Mesenchymal stem cell (in vitro differentiated cells and primary cell): ENCODE measurements around the gene MN1.

Experiments used
- DNase-seq: peaks from one replicate; pipeline ENCODE4 v3.0.0-alpha.2; 2013
- H2AFZ ChIP-seq: one replicate; pipeline ENCODE4 v1.6.1; 2013; ENCODE audit warnings: low read depth, mild to moderate bottlenecking, control low read depth, inconsistent platforms, low read length, moderate library complexity
- H2AK5ac ChIP-seq: 2 replicates; pipeline ENCODE4 v1.6.1; 2013; ENCODE audit warnings: low read length, moderate library complexity, mild to moderate bottlenecking, inconsistent platforms; ENCODE audit not compliant: severe bottlenecking
- H2BK120ac ChIP-seq: one replicate; pipeline ENCODE4 v1.6.1; 2013; ENCODE audit warnings: low read depth, mild to moderate bottlenecking, inconsistent platforms, low read length, moderate library complexity
- H2BK12ac ChIP-seq, 2 experiments: one replicate each; pipeline ENCODE4 v1.6.1; 2013; ENCODE audit warnings: inconsistent platforms in 2 of 2, low read length in 2 of 2, mild to moderate bottlenecking in 2 of 2, moderate library complexity in 2 of 2, control low read depth in 1 of 2
- H2BK15ac ChIP-seq: one replicate; pipeline ENCODE4 v1.6.1; 2013; ENCODE audit warnings: mild to moderate bottlenecking, low read depth, inconsistent platforms; ENCODE audit not compliant: poor library complexity, severe bottlenecking
- H2BK5ac ChIP-seq: 2 replicates; pipeline ENCODE4 v1.6.1; 2013; ENCODE audit warnings: low read depth, mild to moderate bottlenecking, low read length, control low read depth, inconsistent platforms; ENCODE audit not compliant: poor library complexity, severe bottlenecking
- H3K14ac ChIP-seq, 2 experiments: one replicate each; pipeline ENCODE4 v1.6.1; 2013; ENCODE audit warnings: inconsistent platforms in 2 of 2, low read length in 2 of 2, control low read depth in 1 of 2, mild to moderate bottlenecking in 1 of 2, moderate library complexity in 1 of 2
- H3K18ac ChIP-seq, 2 experiments: one replicate each; pipeline ENCODE4 v1.6.1; 2013; ENCODE audit warnings: inconsistent platforms in 2 of 2, low read length in 2 of 2, control low read depth in 1 of 2, low read depth in 1 of 2, mild to moderate bottlenecking in 1 of 2
- H3K23ac ChIP-seq, 2 experiments: one replicate each; pipeline ENCODE4 v1.6.1; 2013; ENCODE audit warnings: inconsistent platforms in 2 of 2, low read length in 2 of 2, mild to moderate bottlenecking in 2 of 2, moderate library complexity in 2 of 2, control low read depth in 1 of 2
- H3K27ac ChIP-seq: 2 replicates; pipeline ENCODE4 v1.5.1; 2013; ENCODE audit warnings: mild to moderate bottlenecking, moderate library complexity, low read length, control low read depth, inconsistent platforms; ENCODE audit not compliant: poor library complexity, severe bottlenecking
- H3K27me3 ChIP-seq, 2 experiments: 2 replicates each; pipeline versions ENCODE4 v1.6.1 to v1.7.0; 2013; ENCODE audit warnings: low read length in 2 of 2, mild to moderate bottlenecking in 2 of 2, moderate library complexity in 2 of 2, control low read depth in 1 of 2, inconsistent platforms in 1 of 2; ENCODE audit not compliant: control insufficient read depth in 1 of 2, insufficient read depth in 1 of 2
- H3K36me3 ChIP-seq, 2 experiments: 2 replicates each; pipeline versions ENCODE4 v1.6.1 to v1.7.0; 2013; ENCODE audit warnings: low read length in 2 of 2, control low read depth in 1 of 2, inconsistent platforms in 1 of 2, low read depth in 1 of 2, mild to moderate bottlenecking in 1 of 2; ENCODE audit not compliant: insufficient read depth in 2 of 2, control insufficient read depth in 1 of 2
- H3K4ac ChIP-seq, 2 experiments: one replicate each; pipeline ENCODE4 v1.6.1; 2013; ENCODE audit warnings: inconsistent platforms in 2 of 2, low read length in 2 of 2, mild to moderate bottlenecking in 2 of 2, moderate library complexity in 2 of 2, control low read depth in 1 of 2, low read depth in 1 of 2
- H3K4me1 ChIP-seq: 2 replicates; pipeline ENCODE4 v1.6.1; 2013; ENCODE audit warnings: low read depth, low read length, control low read depth; ENCODE audit not compliant: control insufficient read depth, insufficient read depth
- H3K4me2 ChIP-seq: 2 replicates; pipeline ENCODE4 v1.6.1; 2013; ENCODE audit warnings: low read length, mild to moderate bottlenecking, inconsistent platforms; ENCODE audit not compliant: poor library complexity, severe bottlenecking
- H3K4me3 ChIP-seq, 2 experiments: 2 replicates each; pipeline versions ENCODE4 v1.5.1 to v1.7.0; 2013; ENCODE audit warnings: low read length in 2 of 2, mild to moderate bottlenecking in 2 of 2, control low read depth in 1 of 2, low read depth in 1 of 2; ENCODE audit not compliant: insufficient read depth in 1 of 2
- H3K79me1 ChIP-seq: replicated peaks from 2 replicates; pipeline ENCODE4 v1.6.1; 2013; ENCODE audit warnings: mild to moderate bottlenecking, control low read depth, low read length, inconsistent platforms; ENCODE audit not compliant: poor library complexity, severe bottlenecking
- H3K9ac ChIP-seq: 2 replicates; pipeline ENCODE4 v1.7.0; 2013; ENCODE audit warnings: mild to moderate bottlenecking, low read length, moderate library complexity
- H3K9me3 ChIP-seq: 2 replicates; pipeline ENCODE4 v1.7.0; 2013; ENCODE audit warnings: mild to moderate bottlenecking, low read length; ENCODE audit not compliant: control insufficient read depth
- H4K8ac ChIP-seq: one replicate; pipeline ENCODE4 v1.6.1; 2013; ENCODE audit warnings: inconsistent platforms, mild to moderate bottlenecking, low read length, moderate library complexity
- H4K91ac ChIP-seq: one replicate; pipeline ENCODE4 v1.6.1; 2013; ENCODE audit warnings: mild to moderate bottlenecking, low read length, inconsistent platforms
- WGBS: methylation state at CpG from one replicate; pipeline ENCODE4 v1.1.7; 2013; ENCODE audit warnings: mixed read lengths; 5-methylcytosine and 5-hydroxymethylcytosine counted together

The MN1 gene

DNA sequence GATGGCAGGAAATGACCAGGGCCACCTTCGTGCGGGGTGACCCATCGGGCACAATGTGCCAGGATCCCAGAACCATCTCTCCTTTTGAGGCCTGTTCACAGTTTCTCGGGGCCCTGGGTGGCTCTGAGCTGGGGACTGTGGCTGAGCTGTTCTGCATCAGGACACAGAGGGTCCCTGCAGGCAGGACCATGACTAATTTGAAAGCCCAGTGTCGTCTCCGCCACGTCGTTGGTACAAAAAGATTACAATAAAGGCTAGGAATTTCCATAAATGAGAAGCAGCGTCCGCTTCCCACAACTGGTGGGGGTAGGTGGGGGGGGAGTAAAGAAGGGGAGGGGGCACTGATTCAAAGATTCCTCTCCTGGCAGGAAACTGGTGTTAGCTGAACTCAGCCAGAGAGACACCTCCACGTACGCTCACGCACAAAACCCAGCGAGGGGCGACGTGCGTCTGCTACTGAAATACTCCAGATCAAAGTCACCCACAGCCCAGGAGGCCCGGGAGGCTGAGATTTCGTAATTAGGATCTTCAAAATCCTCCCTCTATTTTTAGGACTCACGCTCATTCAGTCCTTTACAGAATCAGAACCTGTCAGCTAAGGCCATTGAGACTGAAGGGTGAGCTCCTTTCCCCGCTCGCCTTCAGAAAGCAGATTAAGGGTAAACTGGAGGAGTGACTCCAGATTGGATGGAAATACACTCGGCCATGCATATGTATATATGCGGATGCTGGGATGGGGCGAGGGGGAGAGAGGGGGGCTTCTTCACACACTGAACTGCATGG is 11.0 kb downstream of the MN1 start:
- Histone ChIP-seq H3K14ac (no peak overlapping the region), H3K36me3 (peaks cover 0 to 27% of the 10 kb centered on the region in 2 experiments), H3K23ac (no peak overlapping the region), H2BK12ac (no peak overlapping the region), H3K4me3 (no peak overlapping the region), H2BK5ac (no peak overlapping the region), H2BK120ac (no peak overlapping the region), H4K8ac (no peak overlapping the region), H3K9ac (peak overlapping the region; percentile 37), H3K4ac (no peak overlapping the region), H2BK15ac (no peak overlapping the region), H3K4me1 (peaks cover 16% of the 10 kb centered on the region), H3K27ac (no peak overlapping the region), H3K18ac (no peak overlapping the region), H2AFZ (no peak overlapping the region), H3K4me2 (no peak overlapping the region), H3K27me3 (no peaks in the 10 kb centered on the region), H4K91ac (no peak overlapping the region), H3K9me3 (no peaks in the 10 kb centered on the region), H3K79me1 (peaks cover 18% of the 10 kb centered on the region), H2AK5ac (peak overlapping the region; percentile 36)
- 73% methylated on average over 25 of the region's 25 CpGs for WGBS
- no peak for DNase-seq

DNA sequence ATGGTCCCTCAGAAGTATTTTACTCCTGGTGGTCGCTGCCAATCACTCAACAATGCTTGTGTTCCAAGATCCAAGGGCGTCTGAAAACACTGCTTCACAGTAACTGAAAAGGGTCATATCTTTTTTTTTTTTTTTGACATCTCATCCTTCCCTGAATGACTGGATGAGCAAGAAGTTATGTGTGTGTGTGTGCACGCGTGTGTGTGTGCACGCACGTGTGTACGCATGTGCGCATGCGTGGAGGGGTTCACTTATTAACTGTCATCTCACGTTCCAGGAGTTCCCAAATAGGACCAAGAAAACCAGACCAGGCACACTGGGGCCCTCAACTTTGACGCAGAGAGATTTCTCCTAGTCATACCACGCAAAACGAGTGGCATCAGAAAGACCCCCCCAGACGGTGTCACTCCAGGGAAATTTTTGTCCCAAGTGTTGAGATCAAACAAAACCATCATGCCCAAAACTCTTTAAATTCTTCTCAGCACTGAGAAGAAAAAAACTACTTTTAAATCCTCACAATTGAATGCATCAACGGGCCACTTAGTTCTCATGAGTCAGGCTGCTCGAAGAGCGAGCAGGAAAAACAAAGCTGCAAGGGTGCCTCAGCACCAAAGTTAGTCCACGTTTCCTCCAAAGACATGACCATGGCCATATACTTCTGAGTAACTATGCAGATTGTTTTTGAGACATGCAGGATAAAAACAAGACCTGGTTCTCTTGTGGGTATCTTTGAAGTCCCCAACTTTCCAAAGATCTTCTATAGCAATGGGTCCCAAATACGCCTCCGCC is 12.9 kb downstream of the MN1 start:
- Histone ChIP-seq H3K18ac (no peak overlapping the region), H4K91ac (no peak overlapping the region), H3K9me3 (no peaks in the 10 kb centered on the region), H3K4me3 (no peak overlapping the region), H2BK12ac (no peak overlapping the region), H3K14ac (no peak overlapping the region), H3K23ac (no peak overlapping the region), H3K27ac (no peak overlapping the region), H2BK120ac (no peak overlapping the region), H2AFZ (no peak overlapping the region), H3K4me1 (peaks cover 20% of the 10 kb centered on the region), H3K79me1 (peaks cover 22% of the 10 kb centered on the region), H3K9ac (no peak overlapping the region), H3K4ac (no peak overlapping the region), H3K4me2 (no peak overlapping the region), H2AK5ac (no peak overlapping the region), H2BK5ac (no peak overlapping the region), H2BK15ac (no peak overlapping the region), H3K36me3 (peaks cover 0 to 31% of the 10 kb centered on the region in 2 experiments), H4K8ac (no peak overlapping the region), H3K27me3 (no peaks in the 10 kb centered on the region)
- WGBS, result 94% methylated on average over 18 of the region's 20 CpGs
- no peak for DNase-seq

DNA sequence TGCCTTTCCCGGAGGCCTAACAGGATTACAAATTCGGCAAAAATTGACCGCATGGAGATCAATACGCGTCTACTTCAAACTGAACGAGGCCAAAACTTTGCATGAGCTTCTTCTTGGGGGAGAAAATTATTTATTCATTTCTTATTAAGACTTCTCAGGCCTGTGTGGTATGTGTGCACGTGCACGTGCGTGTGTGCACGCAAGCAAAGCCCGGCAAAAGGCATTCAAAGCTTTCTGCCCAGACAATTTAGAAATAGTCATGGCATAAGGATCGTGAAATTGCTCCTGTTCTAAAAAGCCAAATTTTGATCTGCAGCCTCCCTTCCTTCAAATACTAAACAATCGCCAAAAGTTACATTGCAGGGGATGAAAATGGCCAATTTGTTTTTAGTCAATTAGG is 14.6 kb downstream of the MN1 start:
- no peaks in the 10 kb centered on the region for H3K27me3 ChIP-seq
- no peak overlapping the region for H2BK5ac ChIP-seq
- DNase-seq, result no peak
- no peak overlapping the region for H3K23ac ChIP-seq
- H4K8ac ChIP-seq, result no peak overlapping the region
- no peak overlapping the region for H3K18ac ChIP-seq
- no peak overlapping the region for H3K4me2 ChIP-seq
- no peak overlapping the region for H3K27ac ChIP-seq
- H3K4me1 ChIP-seq, result peaks cover 21% of the 10 kb centered on the region
- H2BK15ac ChIP-seq, result no peak overlapping the region
- no peak overlapping the region for H3K14ac ChIP-seq
- H2BK120ac ChIP-seq, result no peak overlapping the region
- no peak overlapping the region for H2AK5ac ChIP-seq
- peaks cover 30% of the 10 kb centered on the region for H3K79me1 ChIP-seq
- WGBS, result 93% methylated on average over 12 of the region's 13 CpGs
- peaks cover 0 to 41% of the 10 kb centered on the region in 2 experiments for H3K36me3 ChIP-seq
- no peak overlapping the region for H2AFZ ChIP-seq
- H3K4me3 ChIP-seq, result no peak overlapping the region
- no peaks in the 10 kb centered on the region for H3K9me3 ChIP-seq
- no peak overlapping the region for H3K9ac ChIP-seq
- no peak overlapping the region for H4K91ac ChIP-seq
- no peak overlapping the region for H2BK12ac ChIP-seq
- no peak overlapping the region for H3K4ac ChIP-seq

DNA sequence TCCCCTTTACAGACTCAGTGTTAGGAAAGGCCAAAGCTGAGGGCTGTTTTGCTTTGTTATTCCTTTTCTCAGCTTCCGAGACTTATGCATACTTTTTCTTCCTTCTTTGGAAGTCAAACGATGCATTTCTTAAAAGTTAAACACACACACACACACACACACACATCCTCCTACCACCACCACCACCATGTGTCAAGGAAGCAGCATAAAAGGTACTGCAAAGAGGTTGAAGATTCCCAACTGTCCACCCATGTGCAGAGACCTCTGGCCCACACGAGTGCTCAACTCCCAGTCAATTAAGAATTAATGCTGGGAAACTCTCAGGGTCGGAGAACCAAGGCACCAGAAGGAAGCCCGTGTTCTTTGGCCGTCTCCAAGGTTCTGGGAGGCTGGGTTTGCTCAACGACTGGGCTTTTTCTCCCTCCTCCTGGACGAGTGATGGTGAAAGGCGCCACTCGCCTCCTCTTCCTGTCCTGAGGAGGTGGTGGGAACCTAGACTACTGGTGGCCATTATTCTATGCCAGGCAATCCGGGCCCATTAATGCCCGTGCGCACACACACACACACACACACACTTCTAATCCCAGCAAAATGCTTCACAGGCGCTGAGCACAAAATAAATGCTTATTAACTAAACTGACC is 15.1 kb downstream of the MN1 start:
- no peak overlapping the region for H3K4me3 ChIP-seq
- H2AFZ ChIP-seq, result no peak overlapping the region
- H3K79me1 ChIP-seq, result peaks cover 36% of the 10 kb centered on the region
- peaks cover 0 to 45% of the 10 kb centered on the region in 2 experiments for H3K36me3 ChIP-seq
- H2BK12ac ChIP-seq, result no peak overlapping the region
- H3K27ac ChIP-seq, result no peak overlapping the region
- H3K9me3 ChIP-seq, result no peaks in the 10 kb centered on the region
- no peak overlapping the region for H2AK5ac ChIP-seq
- no peak overlapping the region for H3K23ac ChIP-seq
- 86% methylated on average over 13 of the region's 14 CpGs for WGBS
- H3K4me1 ChIP-seq, result peaks cover 21% of the 10 kb centered on the region
- H3K4ac ChIP-seq, result no peak overlapping the region
- H3K27me3 ChIP-seq, result no peaks in the 10 kb centered on the region
- no peak overlapping the region for H2BK5ac ChIP-seq
- H3K9ac ChIP-seq, result peak overlapping the region; percentile 89
- no peak overlapping the region for H2BK120ac ChIP-seq
- no peak overlapping the region for H4K91ac ChIP-seq
- H3K4me2 ChIP-seq, result no peak overlapping the region
- DNase-seq, result no peak
- H3K14ac ChIP-seq, result no peak overlapping the region
- H2BK15ac ChIP-seq, result no peak overlapping the region
- H4K8ac ChIP-seq, result no peak overlapping the region
- no peak overlapping the region for H3K18ac ChIP-seq
